Measurements from ENCODE around the gene CNNM1.

GRCh38 chr10:99315853-99316252, 13.3 kb upstream of the CNNM1 start:
- no peak for TF ChIP-seq CTCF (IDR thresholded peaks at IDR 0.05)
- no peak for TF ChIP-seq POLR2A (IDR thresholded peaks at IDR 0.05)
